Hepatocyte (in vitro differentiated cells): Measurements from ENCODE around the gene KIRREL2.

Experiments used
- CTCF ChIP-seq: fragments of 200-600 bp; sonication (generic); IDR thresholded peaks from 2 replicates; pipeline ENCODE4 v1.5.1; 2016; ENCODE audit warnings: antibody characterized with exemption, mild to moderate bottlenecking; ENCODE audit not compliant: poor library complexity
- EZH2 ChIP-seq: fragments of 200-600 bp; sonication (generic); IDR thresholded peaks from 2 replicates; pipeline ENCODE4 v1.6.1; 2016; ENCODE audit warnings: antibody characterized with exemption, mild to moderate bottlenecking, borderline replicate concordance
- EZH2phosphoT487 ChIP-seq: fragments of 200-600 bp; sonication (generic); IDR thresholded peaks from one replicate; pipeline ENCODE4 v1.6.1; 2018; ENCODE audit warnings: antibody characterized with exemption, mild to moderate bottlenecking, low read depth, moderate library complexity; ENCODE audit not compliant: unreplicated experiment, severe bottlenecking

- TF ChIP-seq CTCF (no peak), EZH2phosphoT487 (no peak), EZH2 (no peak)
Observed at GRCh38 chr19:35887197-35887596, 30.5 kb downstream of the KIRREL2 start.
